T-cell (primary cell): ENCODE measurements around the gene SQSTM1. TPM values are rescaled to one million over a fixed set of nuclear protein-coding genes. Genes with fewer than 3 reads are reported as not detected.
"Not testable (repeated sequence)": the region's sequence is repeated elsewhere in the genome, so short reads cannot be mapped to it uniquely, and the experiment has no call there.

ENCODE experiments used
- ATAC-seq, 4 experiments: fragments of 200-7000 bp in 3 of 4; fragments of 150-1000 bp in 1 of 4; cut with Tn5 transposase; replicated peaks in 1 of 4; 1 replicate in 3 of 4; 2 replicates in 1 of 4; pipeline ENCODE4 v1.10.0; 2021; ENCODE audit warnings: moderate library complexity in 3 of 4, mild to moderate bottlenecking in 2 of 4, moderate number of reproducible peaks in 1 of 4
- CTCF ChIA-PET, 2 donors: fragments of 300-600 bp; sonication (Branson Sonifier 250); formaldehyde crosslinking; loops; one replicate each; lab custom pipeline; 2022; ENCODE audit warnings: antibody characterized with exemption in 2 of 2; lab: Charles Lee
- POLR2A ChIA-PET, 2 donors: fragments of 300-600 bp; sonication (Branson Sonifier 250); formaldehyde crosslinking; loops; one replicate each; lab custom pipeline; 2022; ENCODE audit warnings: antibody characterized with exemption in 2 of 2; lab: Charles Lee
- DNase-seq, 35 experiments: peaks; one replicate each; pipeline versions ENCODE4 v3.0.0 to v3.0.0-alpha.2; 2013 to 2023
- H3K27ac ChIP-seq: one replicate; pipeline ENCODE4 v1.5.1; 2013; ENCODE audit warnings: low read length
- H3K27me3 ChIP-seq, 2 experiments: replicated peaks in 1 of 2; 1 replicate in 1 of 2; 2 replicates in 1 of 2; pipeline versions ENCODE4 v1.6.1 to v1.7.0; 2013; ENCODE audit warnings: low read length in 1 of 2, mixed read lengths in 1 of 2; ENCODE audit not compliant: control insufficient read depth in 2 of 2, insufficient read depth in 2 of 2; ENCODE audit errors: extremely low read depth in 1 of 2
- H3K36me3 ChIP-seq, 2 donors: 1 replicate in 1 of 2; 2 replicates in 1 of 2; pipeline versions ENCODE4 v1.6.1 to v1.7.0; 2013; ENCODE audit warnings: low read length in 1 of 2; ENCODE audit not compliant: control insufficient read depth in 2 of 2, insufficient read depth in 1 of 2; ENCODE audit errors: extremely low read depth in 1 of 2
- H3K4me1 ChIP-seq, 2 experiments: 1 replicate in 1 of 2; 2 replicates in 1 of 2; pipeline versions ENCODE4 v1.6.1 to v1.7.0; 2013; ENCODE audit warnings: low read length in 2 of 2, mixed read lengths in 1 of 2; ENCODE audit not compliant: insufficient read depth in 2 of 2, control insufficient read depth in 1 of 2; ENCODE audit errors: extremely low read depth in 1 of 2
- H3K4me3 ChIP-seq, 2 donors: 1 replicate in 1 of 2; 2 replicates in 1 of 2; pipeline versions ENCODE4 v1.5.1 to v1.7.0; 2013; ENCODE audit warnings: mild to moderate bottlenecking in 2 of 2, low read length in 1 of 2, moderate library complexity in 1 of 2; ENCODE audit not compliant: control insufficient read depth in 1 of 2; ENCODE audit errors: extremely low read depth in 1 of 2
- H3K9me3 ChIP-seq: 2 replicates; pipeline ENCODE4 v1.7.0; 2013
- H3K27ac Mint-ChIP-seq, 2 donors: one replicate each; pipeline ENCODE4 v1.8.0; 2020 to 2021; ENCODE audit warnings: mild to moderate bottlenecking in 2 of 2, mixed read lengths in 2 of 2
- H3K27me3 Mint-ChIP-seq, 2 donors: one replicate each; pipeline ENCODE4 v1.8.0; 2021 to 2022; ENCODE audit warnings: mixed read lengths in 2 of 2
- H3K36me3 Mint-ChIP-seq: one replicate; pipeline ENCODE4 v1.8.0; 2021; ENCODE audit warnings: mixed read lengths
- H3K4me1 Mint-ChIP-seq, 3 donors: one replicate each; pipeline ENCODE4 v1.8.0; 2020 to 2022; ENCODE audit warnings: mixed read lengths in 3 of 3, mild to moderate bottlenecking in 1 of 3
- H3K4me3 Mint-ChIP-seq, 3 donors: one replicate each; pipeline ENCODE4 v1.8.0; 2020 to 2022; ENCODE audit warnings: mild to moderate bottlenecking in 3 of 3, mixed read lengths in 3 of 3, moderate library complexity in 3 of 3
- H3K9me3 Mint-ChIP-seq, 3 donors: one replicate each; pipeline ENCODE4 v1.8.0; 2020 to 2022; ENCODE audit warnings: mixed read lengths in 3 of 3
- WGBS: methylation state at CpG from one replicate; pipeline ENCODE4 v1.1.5; 2013; ENCODE audit warnings: missing lambda C conversion rate; ENCODE audit not compliant: insufficient coverage; 5-methylcytosine and 5-hydroxymethylcytosine counted together
- total RNA-seq, 35 experiments: library from RNA in 6 of 35; stranded (reverse) in 6 of 35; fragments of 120-200 nt in 1 of 35; gene quantifications; one replicate each; pipeline versions ENCODE4 v1.2.1 to v1.2.4 and lab custom pipeline; 2013 to 2026

SQSTM1 gene
- total RNA-seq, 5 donors from 2014 or later (not counting 1 experiment from before 2014, with no cell fraction given): 220 to 327 (median 280) TPM

DNA sequence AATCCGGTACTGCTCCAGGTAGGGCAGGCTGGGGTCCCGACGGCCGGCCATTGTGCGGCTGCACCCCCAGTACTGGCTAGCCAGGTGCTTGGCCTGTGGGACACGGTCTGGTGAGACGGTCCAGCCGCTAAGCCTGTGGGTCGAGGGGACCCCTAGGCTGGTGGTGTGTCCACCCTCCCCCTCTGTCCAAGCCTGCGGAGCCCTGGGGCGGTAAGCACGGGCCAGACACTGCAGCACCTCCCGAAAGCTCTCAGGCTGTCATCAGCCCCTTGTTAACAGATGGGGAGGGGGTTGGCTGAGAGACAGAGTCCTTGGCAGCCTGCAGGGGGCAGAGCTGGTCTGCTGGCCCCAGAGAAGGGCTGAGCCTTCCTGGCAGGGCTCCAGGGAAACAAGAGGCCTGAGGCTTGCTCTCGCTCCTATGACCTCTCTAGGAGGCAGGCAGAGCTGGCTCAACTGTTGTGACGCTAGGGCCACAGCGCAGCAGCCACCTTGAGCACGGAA is 49.7 kb downstream of the SQSTM1 start:
- Histone ChIP-seq H3K36me3 (peaks cover 22 to 45% of the 10 kb centered on the region in 2 donors), H3K9me3 (no peaks in the 10 kb centered on the region), H3K4me3 (no peak overlapping the region), H3K27me3 (no peaks in the 10 kb centered on the region), H3K27ac (no peak overlapping the region), H3K4me1 (no peaks in the 10 kb centered on the region)
- 96% methylated on average over 10 of the region's 17 CpGs for WGBS
- Mint-ChIP-seq H3K27ac (no peak overlapping the region), H3K4me3 (no peak overlapping the region), H3K9me3 (no peaks in the 10 kb centered on the region), H3K36me3 (peaks cover 24% of the 10 kb centered on the region), H3K4me1 (no peaks in the 10 kb centered on the region), H3K27me3 (no peaks in the 10 kb centered on the region)
- ATAC-seq (no peak), DNase-seq (peak in 1 of 35 experiments; percentile 28)
- ChIA-PET POLR2A (no interaction called here), CTCF (no interaction called here)

- POLR2A ChIA-PET: no interaction called here
- Mint-ChIP-seq H3K4me3 (no peak overlapping the region), H3K9me3 (no peaks in the 10 kb centered on the region), H3K27ac (no peak overlapping the region), H3K27me3 (no peaks in the 10 kb centered on the region), H3K4me1 (no peaks in the 10 kb centered on the region), H3K36me3 (peaks cover 25% of the 10 kb centered on the region)
- 100% methylated on average over 3 of the region's 3 CpGs for whole genome bisulfite sequencing
- ATAC-seq (no peak), DNase-seq (no peak)
- Histone ChIP-seq H3K4me1 (no peaks in the 10 kb centered on the region), H3K4me3 (no peak overlapping the region), H3K9me3 (no peaks in the 10 kb centered on the region), H3K27ac (no peak overlapping the region), H3K36me3 (peaks cover 22 to 49% of the 10 kb centered on the region in 2 donors), H3K27me3 (no peaks in the 10 kb centered on the region)
- CTCF ChIA-PET: no interaction called here
These were observed 50.2 kb downstream of the SQSTM1 start for GRCh38 chr5:179870952-179871351.

DNA sequence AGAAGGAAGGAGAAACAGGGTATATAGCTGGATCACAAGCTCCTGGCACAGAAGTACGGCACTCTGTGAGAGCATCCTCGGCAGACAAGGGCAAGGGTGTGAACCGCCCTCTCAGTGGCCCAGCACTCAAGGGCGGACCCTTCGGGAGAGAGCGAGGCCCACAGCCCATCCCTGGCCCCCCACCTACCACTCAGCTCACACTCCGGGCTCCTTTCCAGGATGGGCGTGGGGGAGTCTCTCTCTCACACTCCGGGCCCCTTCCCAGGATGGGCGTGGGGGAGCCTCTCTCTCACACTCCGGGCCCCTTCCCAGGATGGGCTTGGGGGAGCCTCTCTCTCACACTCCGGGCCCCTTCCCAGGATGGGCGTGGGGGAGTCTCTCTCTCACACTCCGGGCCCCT is 50.8 kb downstream of the SQSTM1 start:
- H3K27me3 Mint-ChIP-seq, CTCF ChIA-PET, H3K27me3 ChIP-seq, H3K4me3 ChIP-seq, POLR2A ChIA-PET, H3K9me3 Mint-ChIP-seq, H3K9me3 ChIP-seq, H3K4me3 Mint-ChIP-seq, H3K4me1 ChIP-seq, H3K27ac Mint-ChIP-seq, ATAC-seq, H3K27ac ChIP-seq, DNase-seq, H3K4me1 Mint-ChIP-seq: not testable (repeated sequence)
- H3K36me3 ChIP-seq: peaks cover 23 to 54% of the 10 kb centered on the region in 2 donors
- H3K36me3 Mint-ChIP-seq: peaks cover 26% of the 10 kb centered on the region
- WGBS: 100% methylated on average over 4 of the region's 14 CpGs

GRCh38 chr5:179872055-179872827 is 51.5 kb downstream of the SQSTM1 start:
- H3K27ac Mint-ChIP-seq: no peak overlapping the region
- H3K4me3 Mint-ChIP-seq: no peak overlapping the region
- H3K4me1 Mint-ChIP-seq: no peaks in the 10 kb centered on the region
- Histone ChIP-seq H3K27me3 (no peaks in the 10 kb centered on the region), H3K36me3 (peaks cover 25 to 54% of the 10 kb centered on the region in 2 donors), H3K4me1 (no peaks in the 10 kb centered on the region), H3K27ac (no peak overlapping the region), H3K4me3 (no peak overlapping the region), H3K9me3 (no peaks in the 10 kb centered on the region)
- H3K27me3 Mint-ChIP-seq: no peaks in the 10 kb centered on the region
- ChIA-PET CTCF (no interaction called here), POLR2A (no interaction called here)
- DNase-seq: no peak
- H3K36me3 Mint-ChIP-seq: peaks cover 24% of the 10 kb centered on the region
- no peaks in the 10 kb centered on the region for H3K9me3 Mint-ChIP-seq
- no peak for ATAC-seq
- over 99% methylated on average over 12 of the region's 18 CpGs for WGBS

- DNase-seq: no peak
- no peak for ATAC-seq
- Mint-ChIP-seq H3K27me3 (no peaks in the 10 kb centered on the region), H3K36me3 (peaks cover 27% of the 10 kb centered on the region), H3K27ac (no peak overlapping the region), H3K4me1 (no peaks in the 10 kb centered on the region), H3K9me3 (no peaks in the 10 kb centered on the region), H3K4me3 (no peak overlapping the region)
- H3K27me3 ChIP-seq: no peaks in the 10 kb centered on the region
- ChIA-PET CTCF (no interaction called here), POLR2A (no interaction called here)
- peaks cover 25 to 58% of the 10 kb centered on the region in 2 donors for H3K36me3 ChIP-seq
- no peaks in the 10 kb centered on the region for H3K9me3 ChIP-seq
- H3K4me3 ChIP-seq: no peak overlapping the region
- H3K4me1 ChIP-seq: no peaks in the 10 kb centered on the region
- 87% methylated on average over 7 of the region's 14 CpGs for WGBS
- H3K27ac ChIP-seq: no peak overlapping the region
These were observed 52.3 kb downstream of the SQSTM1 start for GRCh38 chr5:179872828-179873575.

- Histone ChIP-seq H3K4me3 (no peak overlapping the region), H3K27ac (no peak overlapping the region), H3K27me3 (no peaks in the 10 kb centered on the region), H3K36me3 (peaks cover 28 to 59% of the 10 kb centered on the region in 2 donors), H3K4me1 (no peaks in the 10 kb centered on the region), H3K9me3 (no peaks in the 10 kb centered on the region)
- peaks cover 28% of the 10 kb centered on the region for H3K36me3 Mint-ChIP-seq
- ChIA-PET POLR2A (no interaction called here), CTCF (no interaction called here)
- 91% methylated on average over 7 of the region's 7 CpGs for WGBS
- no peak overlapping the region for H3K4me3 Mint-ChIP-seq
- H3K27me3 Mint-ChIP-seq: no peaks in the 10 kb centered on the region
- ATAC-seq: no peak
- H3K9me3 Mint-ChIP-seq: no peaks in the 10 kb centered on the region
- no peaks in the 10 kb centered on the region for H3K4me1 Mint-ChIP-seq
- H3K27ac Mint-ChIP-seq: no peak overlapping the region
- no peak for DNase-seq
These were observed 52.9 kb downstream of the SQSTM1 start for GRCh38 chr5:179873588-179874110.
